Rectal smooth muscle tissue (tissue), 1 donor: ENCODE measurements around the gene EIF2B2.
A peak's percentile ranks its signal among the peaks of the same experiment; 100 is the strongest.

Experiments
- H3K27ac ChIP-seq: one replicate; pipeline ENCODE4 v1.7.0; 2013; ENCODE audit warnings: low read depth, low read length, inconsistent platforms
- H3K27me3 ChIP-seq: one replicate; pipeline ENCODE4 v1.7.0; 2013; ENCODE audit warnings: low read length; ENCODE audit not compliant: control insufficient read depth, insufficient read depth
- H3K36me3 ChIP-seq: one replicate; pipeline ENCODE4 v1.7.0; 2013; ENCODE audit warnings: low read length; ENCODE audit not compliant: control insufficient read depth, insufficient read depth
- H3K4me1 ChIP-seq: one replicate; pipeline ENCODE4 v1.7.0; 2013; ENCODE audit warnings: low read length; ENCODE audit not compliant: control insufficient read depth, insufficient read depth
- H3K4me3 ChIP-seq: one replicate; pipeline ENCODE4 v1.7.0; 2013; ENCODE audit warnings: low read length
- H3K9ac ChIP-seq: one replicate; pipeline ENCODE4 v1.7.0; 2013; ENCODE audit warnings: low read length

EIF2B2 gene

DNA sequence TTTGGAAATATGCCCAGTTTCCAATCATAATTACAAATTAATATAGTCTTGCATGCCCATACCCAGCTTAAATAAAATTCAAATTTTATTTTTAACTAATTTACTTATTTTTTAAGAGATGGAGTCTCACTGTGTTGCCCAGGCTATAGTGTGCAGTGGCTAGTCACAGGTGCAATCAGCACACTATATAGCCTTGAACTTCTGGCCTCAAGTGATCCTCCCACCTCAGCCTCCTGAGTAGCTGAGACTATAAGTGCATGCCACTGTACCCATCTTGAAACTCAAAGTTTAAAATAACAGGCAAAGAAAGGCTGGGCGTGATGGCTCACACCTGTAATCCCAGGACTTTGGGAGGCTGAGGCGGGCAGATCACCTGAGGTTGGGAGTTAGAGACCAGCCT, 38.2 kb downstream of the EIF2B2 start:
- Histone ChIP-seq H3K4me3 (no peak overlapping the region), H3K36me3 (peaks cover 4% of the 10 kb centered on the region), H3K9ac (no peak overlapping the region), H3K27me3 (no peaks in the 10 kb centered on the region), H3K4me1 (no peaks in the 10 kb centered on the region), H3K27ac (no peak overlapping the region)

DNA sequence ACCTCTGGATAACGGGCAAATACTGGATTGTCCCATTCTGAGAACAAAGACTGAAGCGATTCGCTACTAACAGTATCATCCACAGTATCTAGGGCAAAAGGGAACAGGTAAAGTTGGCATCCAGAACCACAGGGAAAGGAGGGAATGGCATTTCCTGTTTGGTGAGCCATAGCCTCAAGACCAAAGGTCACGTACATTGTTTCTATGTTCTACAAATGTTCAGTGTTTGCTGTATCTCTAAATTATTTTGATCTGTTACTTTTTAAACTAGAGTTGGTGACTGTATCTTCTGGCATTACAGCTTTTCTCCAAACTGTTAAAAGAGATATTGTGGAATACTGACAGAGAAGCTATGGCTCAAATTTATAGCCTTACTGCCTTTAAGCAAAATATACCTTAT, 38.9 kb downstream of the EIF2B2 start:
- Histone ChIP-seq H3K27me3 (no peaks in the 10 kb centered on the region), H3K36me3 (peaks cover 6% of the 10 kb centered on the region), H3K4me1 (no peaks in the 10 kb centered on the region), H3K4me3 (no peak overlapping the region), H3K27ac (no peak overlapping the region), H3K9ac (no peak overlapping the region)

DNA sequence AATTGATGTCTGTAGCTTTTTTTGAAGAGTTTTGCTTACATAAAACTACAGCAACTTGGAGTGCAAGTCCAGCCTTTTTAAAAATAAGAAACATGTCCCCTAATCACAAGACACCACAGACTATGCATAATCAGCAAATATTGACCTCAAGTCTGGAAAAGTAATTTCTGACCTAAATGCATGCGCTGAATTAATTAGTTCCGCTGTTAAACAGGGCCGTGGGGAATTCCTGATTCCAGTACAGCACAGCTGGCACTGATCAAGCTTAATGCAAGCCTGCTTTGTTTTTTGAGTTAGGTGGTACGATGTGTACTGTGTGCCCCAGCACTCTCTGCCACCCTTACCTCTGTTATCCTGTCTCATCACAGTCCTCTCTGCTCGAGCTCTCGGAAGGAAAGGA, 39.3 kb downstream of the EIF2B2 start:
- H3K36me3 ChIP-seq, result peaks cover 6% of the 10 kb centered on the region
- H3K27ac ChIP-seq, result no peak overlapping the region
- H3K4me1 ChIP-seq, result no peaks in the 10 kb centered on the region
- no peak overlapping the region for H3K9ac ChIP-seq
- no peak overlapping the region for H3K4me3 ChIP-seq
- no peaks in the 10 kb centered on the region for H3K27me3 ChIP-seq

DNA sequence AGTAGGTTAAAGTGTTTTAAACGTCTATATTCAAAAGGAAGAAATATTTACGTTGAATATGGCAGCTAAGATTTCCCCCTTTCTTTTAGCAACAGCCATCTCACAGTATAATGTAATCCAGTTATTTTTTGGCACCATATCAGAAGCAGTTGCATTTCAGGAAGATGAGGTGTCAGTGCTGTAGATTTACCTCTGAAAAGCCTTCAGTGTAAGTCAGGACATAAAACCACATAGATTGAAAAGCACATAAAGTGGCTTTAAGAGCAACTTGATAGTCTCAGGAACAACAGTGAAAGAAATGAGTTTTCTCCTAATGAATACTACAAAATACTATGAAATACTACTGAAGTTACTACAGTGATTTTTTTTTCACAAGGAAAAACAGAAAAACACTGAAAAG, 41.6 kb downstream of the EIF2B2 start:
- H3K4me1 ChIP-seq, result peaks cover 2% of the 10 kb centered on the region
- no peak overlapping the region for H3K9ac ChIP-seq
- H3K27ac ChIP-seq, result no peak overlapping the region
- no peaks in the 10 kb centered on the region for H3K27me3 ChIP-seq
- no peak overlapping the region for H3K4me3 ChIP-seq
- H3K36me3 ChIP-seq, result peaks cover 2% of the 10 kb centered on the region

DNA sequence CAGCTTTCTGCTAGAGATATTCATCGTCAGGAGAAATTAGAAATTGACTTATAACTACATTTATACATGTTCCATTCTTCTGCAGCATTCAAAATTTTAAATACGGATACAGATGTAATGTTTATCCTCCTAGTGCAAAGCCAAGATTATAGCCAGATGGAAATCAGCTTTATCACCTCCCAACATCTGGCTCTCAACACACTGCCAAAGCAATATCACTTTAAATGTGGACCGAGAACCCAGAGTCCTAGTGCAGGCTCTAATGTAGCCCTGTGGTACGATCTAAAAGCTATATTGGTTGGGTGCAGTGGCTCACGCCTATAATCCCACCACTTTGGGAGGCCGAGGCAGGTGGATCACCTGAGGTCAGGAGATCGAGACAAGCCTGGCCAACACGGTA, 42.0 kb downstream of the EIF2B2 start:
- H3K9ac ChIP-seq, result no peak overlapping the region
- H3K36me3 ChIP-seq, result peaks cover 2% of the 10 kb centered on the region
- H3K27ac ChIP-seq, result no peak overlapping the region

DNA sequence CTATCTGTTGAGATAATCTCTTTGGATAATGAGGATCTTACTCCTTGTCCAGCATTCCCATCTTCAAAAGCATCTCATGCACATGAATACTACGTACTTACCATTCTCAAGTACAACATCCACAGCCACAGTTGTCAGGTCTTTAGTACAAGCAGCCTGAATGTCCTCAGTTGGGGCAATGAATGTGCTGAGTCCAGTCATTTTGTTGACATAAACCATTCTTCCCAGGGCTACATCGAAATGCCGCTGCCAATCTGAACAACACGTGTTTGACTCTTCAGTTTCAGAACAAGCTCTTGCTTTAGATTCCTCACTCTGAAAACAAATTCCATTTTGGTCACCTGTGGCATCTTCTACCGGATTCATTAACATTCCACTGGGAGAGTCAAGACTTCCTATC, 43.6 kb downstream of the EIF2B2 start:
- Histone ChIP-seq H3K4me1 (peaks cover 5% of the 10 kb centered on the region), H3K36me3 (peaks cover 2% of the 10 kb centered on the region), H3K27ac (no peak overlapping the region), H3K9ac (no peak overlapping the region), H3K27me3 (no peaks in the 10 kb centered on the region), H3K4me3 (no peak overlapping the region)

More for the DNA sequence above, 42.0 kb downstream of the EIF2B2 start:
- no peaks in the 10 kb centered on the region for H3K27me3 ChIP-seq
- peaks cover 5% of the 10 kb centered on the region for H3K4me1 ChIP-seq
- no peak overlapping the region for H3K4me3 ChIP-seq

DNA sequence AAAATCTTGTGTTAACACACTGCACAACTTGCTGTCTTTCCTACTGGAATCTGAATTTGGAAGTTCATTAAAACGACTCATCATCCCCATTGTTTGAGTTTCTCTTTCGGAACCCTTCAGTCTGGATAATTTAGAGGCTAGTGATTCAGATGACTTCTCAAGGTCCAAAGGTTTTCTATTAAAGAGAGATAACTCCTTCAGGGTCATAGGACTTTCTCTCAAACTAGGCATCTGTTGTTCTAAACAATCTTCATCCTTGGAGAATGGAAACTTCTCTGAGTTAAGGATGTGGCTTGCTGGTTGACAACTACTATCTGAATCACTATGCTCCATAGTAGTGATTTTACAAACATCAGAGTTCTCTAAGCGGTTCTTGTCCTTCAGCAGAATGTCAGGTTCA, 44.2 kb downstream of the EIF2B2 start:
- H3K9ac ChIP-seq, result no peak overlapping the region
- no peak overlapping the region for H3K27ac ChIP-seq
- no peak overlapping the region for H3K4me3 ChIP-seq
- peaks cover 2% of the 10 kb centered on the region for H3K36me3 ChIP-seq
- H3K27me3 ChIP-seq, result no peaks in the 10 kb centered on the region
- H3K4me1 ChIP-seq, result peaks cover 5% of the 10 kb centered on the region

DNA sequence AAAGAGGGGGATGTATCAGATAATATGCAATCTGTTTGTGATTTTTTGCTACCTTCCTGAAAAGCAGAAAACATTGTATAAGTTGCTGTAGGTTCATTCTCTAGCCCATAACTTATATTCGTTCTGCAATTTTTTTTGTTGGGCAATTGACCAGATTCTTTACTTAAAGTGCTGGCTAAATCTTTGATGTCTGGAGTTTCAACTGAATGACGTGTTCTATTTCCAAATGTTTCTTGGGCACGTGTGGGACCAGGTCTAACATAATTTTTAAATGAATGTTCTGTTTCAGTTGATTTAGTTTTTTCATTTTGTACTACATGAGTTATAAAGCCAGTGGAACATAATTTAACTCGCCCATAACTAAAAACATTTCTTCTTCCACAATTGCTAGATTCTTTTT, 44.8 kb downstream of the EIF2B2 start:
- H3K27ac ChIP-seq, result no peak overlapping the region
- H3K4me3 ChIP-seq, result no peak overlapping the region
- peaks cover 2% of the 10 kb centered on the region for H3K36me3 ChIP-seq
- H3K27me3 ChIP-seq, result no peaks in the 10 kb centered on the region
- H3K4me1 ChIP-seq, result peaks cover 5% of the 10 kb centered on the region
- H3K9ac ChIP-seq, result no peak overlapping the region

DNA sequence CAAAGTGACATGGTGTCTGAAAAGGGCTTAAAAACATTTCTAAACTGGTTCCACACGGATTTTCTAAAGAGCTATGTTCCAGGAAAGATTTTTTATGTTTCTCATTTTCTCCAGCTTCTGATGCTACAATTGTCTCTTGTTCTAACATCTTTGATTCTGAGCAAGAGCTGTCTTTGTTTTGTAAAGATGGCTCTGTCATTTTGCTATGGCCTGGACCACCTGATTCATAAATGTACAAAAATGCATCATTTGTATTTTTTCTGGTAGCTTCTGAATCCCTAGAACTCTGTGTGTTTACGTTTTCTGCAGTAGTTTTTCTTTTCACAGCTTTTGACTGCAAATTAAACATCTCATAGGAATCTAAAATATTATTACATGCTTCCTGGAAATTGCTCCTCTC, 45.4 kb downstream of the EIF2B2 start:
- Histone ChIP-seq H3K36me3 (peaks cover 2% of the 10 kb centered on the region), H3K4me1 (peaks cover 5% of the 10 kb centered on the region), H3K27ac (no peak overlapping the region), H3K9ac (no peak overlapping the region), H3K27me3 (no peaks in the 10 kb centered on the region), H3K4me3 (no peak overlapping the region)

DNA sequence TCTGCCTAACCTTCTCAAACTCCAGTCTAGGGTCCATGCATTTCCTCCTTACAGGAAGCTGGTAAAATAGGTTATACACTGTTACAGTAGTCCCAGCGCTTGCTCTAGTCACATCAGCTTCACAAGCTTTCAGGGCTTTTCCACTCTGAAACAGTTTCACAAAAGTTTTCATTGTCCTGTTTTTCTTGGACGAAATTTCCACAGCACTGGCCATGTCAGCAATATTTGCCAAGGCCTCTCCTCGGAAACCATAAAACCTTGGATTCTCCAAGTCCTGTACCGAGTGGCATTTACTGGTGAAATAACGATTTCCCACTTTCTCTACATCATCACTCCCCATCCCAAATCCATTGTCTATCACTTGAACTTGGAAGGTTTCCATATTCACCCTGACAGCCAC, 46.4 kb downstream of the EIF2B2 start:
- Histone ChIP-seq H3K4me1 (peaks cover 5% of the 10 kb centered on the region), H3K27me3 (no peaks in the 10 kb centered on the region), H3K36me3 (peaks cover 2% of the 10 kb centered on the region), H3K27ac (no peak overlapping the region), H3K9ac (no peak overlapping the region), H3K4me3 (peak overlapping the region; percentile 35)

DNA sequence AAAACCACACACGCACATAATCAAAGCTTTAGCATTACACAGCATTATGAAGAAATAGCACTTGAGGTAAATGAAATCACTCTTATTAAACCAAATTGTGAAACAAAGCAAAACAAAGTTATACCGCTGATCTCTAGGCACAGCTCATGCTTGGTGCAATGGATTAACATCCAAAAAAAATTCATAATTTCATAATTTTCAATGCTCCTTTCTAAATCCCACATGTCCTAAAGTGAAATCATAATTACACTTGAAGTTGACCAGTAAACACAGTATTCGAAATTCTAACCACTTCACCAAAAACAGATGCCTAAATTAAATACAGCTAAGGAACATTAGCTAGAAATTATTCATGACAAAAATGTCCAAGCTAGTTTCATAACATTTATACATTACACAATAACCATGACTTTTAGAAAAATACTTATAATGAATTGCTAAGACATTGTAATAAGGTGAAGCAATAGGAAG, 47.0 kb downstream of the EIF2B2 start:
- Histone ChIP-seq H3K27me3 (no peaks in the 10 kb centered on the region), H3K9ac (no peak overlapping the region), H3K4me1 (peaks cover 5% of the 10 kb centered on the region), H3K27ac (no peak overlapping the region), H3K4me3 (peak overlapping the region; percentile 35), H3K36me3 (peaks cover 2% of the 10 kb centered on the region)

DNA sequence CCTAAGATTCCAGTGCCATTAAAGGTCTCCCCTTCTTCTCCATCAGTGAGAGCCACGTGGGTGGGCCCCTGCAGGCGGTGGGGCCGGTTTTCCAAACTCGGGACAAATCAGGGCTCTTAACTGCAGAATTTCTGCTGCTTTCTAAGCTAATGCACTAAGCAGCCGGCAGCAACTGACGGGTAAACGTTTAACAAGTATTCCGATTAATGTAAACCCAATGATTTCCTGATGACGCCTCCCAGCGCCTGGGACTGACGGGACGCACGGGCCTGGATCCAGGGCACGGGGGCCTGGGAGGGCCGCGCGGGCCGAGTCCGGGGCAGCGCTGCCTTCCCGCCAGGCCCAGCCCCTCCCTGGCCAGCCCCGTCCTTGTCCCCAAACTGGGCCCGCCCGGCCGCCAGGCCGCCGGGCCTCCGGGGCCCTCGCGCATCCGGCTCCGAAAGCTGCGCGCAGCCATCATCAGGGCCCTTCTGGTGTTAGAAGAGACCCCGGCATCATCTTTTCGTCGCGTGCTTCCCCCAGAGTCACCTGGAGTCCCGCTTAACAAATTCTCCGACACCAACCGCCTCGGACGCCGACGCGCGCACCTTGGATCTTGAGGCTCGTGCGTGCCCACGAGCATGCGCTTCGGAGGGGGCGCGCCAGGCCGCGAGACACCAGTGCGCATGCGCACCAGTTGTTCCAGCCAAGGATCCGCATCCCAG, 48.3 kb downstream of the EIF2B2 start, which contains the start of gene MLH3:
MLH3 (minus strand) TSS at position 616 of the 704 bp plus-strand sequence. CDS start 1,812 bp downstream, outside the sequence.
- Histone ChIP-seq H3K27ac (peak within 1 kb of the TSS; percentile 88), H3K4me3 (peak within 1 kb of the TSS; percentile 81), H3K4me1 (peaks cover 5% of the 10 kb centered on the region)

DNA sequence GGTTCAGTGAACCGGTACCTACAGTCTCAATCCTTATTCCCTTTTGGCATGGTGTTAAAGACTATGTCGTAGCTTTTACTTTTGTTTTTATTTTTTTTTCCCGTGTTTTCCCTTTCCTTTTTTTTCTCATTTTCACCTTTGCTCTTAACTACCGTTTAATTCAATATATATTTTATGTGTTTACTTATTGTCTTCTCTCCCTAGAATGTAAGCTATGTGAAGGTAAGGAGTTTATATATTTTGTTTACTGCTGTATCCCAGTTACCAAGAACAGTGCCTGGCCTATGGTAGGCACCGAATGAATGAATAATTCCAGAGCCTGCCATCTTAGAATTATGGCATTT, 48.8 kb downstream of the EIF2B2 start:
- Histone ChIP-seq H3K27me3 (no peaks in the 10 kb centered on the region), H3K9ac (peak overlapping the region; percentile 70), H3K4me3 (peak overlapping the region; percentile 81), H3K36me3 (no peaks in the 10 kb centered on the region), H3K4me1 (peaks cover 5% of the 10 kb centered on the region), H3K27ac (peak overlapping the region; percentile 88)

More for the DNA sequence above, 48.3 kb downstream of the EIF2B2 start, which contains the start of gene MLH3:
- no peaks in the 10 kb centered on the region for H3K27me3 ChIP-seq
- peak within 1 kb of the TSS; percentile 70 for H3K9ac ChIP-seq
- peaks cover 2% of the 10 kb centered on the region for H3K36me3 ChIP-seq
